MM.1S (cell line): ENCODE measurements around the gene OTP.

ENCODE experiments used
- CTCF ChIP-seq: fragments of 300-600 bp; sonication (generic); IDR thresholded peaks from 2 replicates; pipeline ENCODE4 v1.5.1; 2016; ENCODE audit warnings: antibody characterized with exemption, low read length, mixed read lengths
- EZH2 ChIP-seq: fragments of 300-600 bp; sonication (generic); optimal IDR thresholded peaks from 2 replicates; pipeline ENCODE3; 2017; ENCODE audit warnings: low read depth, mild to moderate bottlenecking, antibody characterized with exemption, low read length, mixed read lengths
- EZH2phosphoT487 ChIP-seq: fragments of 300-600 bp; sonication (generic); IDR thresholded peaks from 2 replicates; pipeline ENCODE4 v1.6.1; 2018; ENCODE audit warnings: antibody characterized with exemption, low read length

GRCh38 chr5:77669677-77670076 is 31.2 kb upstream of the OTP start:
- TF ChIP-seq CTCF (no peak), EZH2 (no peak), EZH2phosphoT487 (no peak)
